Dermis microvascular lymphatic vessel endothelial cell (primary cell): Measurements from ENCODE around the gene C16orf92. TPM values are rescaled to one million over a fixed set of nuclear protein-coding genes. Genes with fewer than 3 reads are reported as not detected.
"Not testable (repeated sequence)": the region's sequence is repeated elsewhere in the genome, so short reads cannot be mapped to it uniquely, and the experiment has no call there.

ENCODE experiments used
- DNase-seq, 2 donors: peaks; one replicate each; pipeline versions ENCODE4 v3.0.0 to v3.0.0-alpha.2; 2010; ENCODE audit warnings: low read depth in 2 of 2
- total RNA-seq: library from RNA; depleted of rRNA; stranded (reverse); fragments of >200 nt; gene quantifications from 2 replicates; pipeline ENCODE4 v1.2.1, GENCODE V29; 2014

C16orf92 gene
- total RNA-seq, 1 donor from 2014 or later = not detected

GRCh38 chr16:30004424-30004776, 18.6 kb upstream of the C16orf92 start:
- DNase-seq = no peak

DNA sequence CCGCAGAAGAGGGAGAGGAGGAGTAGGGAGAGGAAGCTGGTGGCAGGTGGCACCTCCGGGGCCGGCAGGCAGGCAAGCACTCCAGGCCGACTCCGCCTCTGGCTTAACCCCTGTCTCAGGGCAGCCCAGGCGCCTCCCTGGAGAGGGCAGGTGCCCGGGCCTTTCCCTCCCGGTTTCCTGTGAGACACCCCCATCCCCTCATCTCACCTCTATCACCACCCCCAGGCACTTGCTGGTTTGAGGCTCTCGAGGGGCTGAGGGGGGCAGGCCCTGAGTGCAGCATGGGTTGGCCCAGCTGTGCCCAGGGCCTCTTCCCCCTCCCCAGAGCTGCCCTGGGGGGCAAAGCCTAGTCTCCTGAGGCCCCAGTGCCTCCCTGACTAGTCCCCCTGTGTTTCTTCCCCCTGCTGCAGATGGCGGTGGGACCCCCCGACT, 18.2 kb upstream of the C16orf92 start:
- DNase-seq = no peak

- DNase-seq = peak; percentile 25 to 61
Measured at GRCh38 chr16:30005341-30006094, 17.5 kb upstream of the C16orf92 start.

DNA sequence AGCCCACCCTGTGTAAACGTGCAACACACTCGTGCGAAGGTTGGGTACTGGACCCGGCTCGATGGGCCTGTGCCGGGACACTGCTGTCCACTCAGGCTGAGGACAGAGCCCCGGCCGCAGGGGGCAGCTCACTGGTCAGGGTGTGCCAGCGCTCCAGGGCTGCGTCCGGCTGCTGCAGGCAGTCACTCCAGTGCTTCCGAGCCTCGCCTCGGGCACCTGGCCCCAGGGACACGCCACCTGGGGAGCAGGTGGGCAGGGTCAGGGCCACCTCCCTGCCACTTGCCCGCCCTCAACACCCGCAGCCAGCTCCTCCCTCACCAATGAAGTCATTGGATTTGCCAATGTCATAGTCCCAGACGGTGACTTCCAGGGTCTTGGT, 16.9 kb upstream of the C16orf92 start:
- DNase-seq = no peak

GRCh38 chr16:30006659-30007377, 16.2 kb upstream of the C16orf92 start:
- DNase-seq = no peak

- DNase-seq = no peak
Measured at GRCh38 chr16:30007378-30007895, 15.6 kb upstream of the C16orf92 start.

- DNase-seq = no peak
Measured at GRCh38 chr16:30009085-30009862, 13.7 kb upstream of the C16orf92 start.

GRCh38 chr16:30009990-30010843, 12.8 kb upstream of the C16orf92 start:
- no peak for DNase-seq

DNA sequence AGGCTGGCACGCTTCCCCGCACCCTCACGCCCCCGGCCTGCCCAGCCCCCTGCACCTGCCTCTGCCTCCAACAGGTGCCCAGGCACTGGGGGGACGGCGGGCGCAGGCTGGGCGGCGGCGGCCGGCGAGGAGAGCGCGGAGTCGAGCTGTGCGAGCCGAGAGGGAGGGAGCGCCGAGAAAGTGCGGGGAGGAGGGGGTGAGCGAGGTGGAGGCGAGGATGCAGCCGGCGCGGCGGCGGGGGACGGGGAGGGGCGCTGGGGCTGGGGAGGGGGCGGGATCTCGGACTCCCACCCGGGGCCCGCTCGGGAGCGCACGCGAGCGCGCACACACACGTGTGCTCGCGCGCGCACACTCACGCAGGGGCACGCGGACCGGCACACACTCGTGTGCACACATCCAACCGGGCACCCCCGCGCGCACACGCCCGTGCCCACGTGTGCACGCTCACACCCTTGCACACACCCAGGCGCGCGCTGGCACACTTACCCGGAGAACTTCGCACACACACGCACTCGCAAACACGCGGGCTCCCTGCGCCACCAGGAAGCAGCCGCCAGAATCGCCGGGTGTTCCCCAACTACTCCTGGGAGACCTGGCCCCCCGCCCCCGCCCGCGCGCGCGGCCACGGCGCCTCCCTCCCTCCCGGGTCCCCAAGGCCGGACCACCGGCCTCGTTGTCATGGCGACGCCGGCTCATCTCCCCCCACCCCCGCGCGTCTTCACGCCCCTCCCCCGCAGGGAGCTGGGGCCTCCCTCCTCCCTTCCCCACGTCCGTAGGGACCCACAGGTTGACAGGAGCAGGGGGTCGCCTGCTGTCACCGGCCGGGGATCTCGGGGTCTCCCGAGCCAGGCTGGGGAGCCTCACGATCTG, 11.9 kb upstream of the C16orf92 start, which contains the start of gene DOC2A:
DOC2A (minus strand) TSS at position 184 of the 870 bp plus-strand sequence. CDS start 805 bp downstream, outside the sequence.
- no peak for DNase-seq

DNA sequence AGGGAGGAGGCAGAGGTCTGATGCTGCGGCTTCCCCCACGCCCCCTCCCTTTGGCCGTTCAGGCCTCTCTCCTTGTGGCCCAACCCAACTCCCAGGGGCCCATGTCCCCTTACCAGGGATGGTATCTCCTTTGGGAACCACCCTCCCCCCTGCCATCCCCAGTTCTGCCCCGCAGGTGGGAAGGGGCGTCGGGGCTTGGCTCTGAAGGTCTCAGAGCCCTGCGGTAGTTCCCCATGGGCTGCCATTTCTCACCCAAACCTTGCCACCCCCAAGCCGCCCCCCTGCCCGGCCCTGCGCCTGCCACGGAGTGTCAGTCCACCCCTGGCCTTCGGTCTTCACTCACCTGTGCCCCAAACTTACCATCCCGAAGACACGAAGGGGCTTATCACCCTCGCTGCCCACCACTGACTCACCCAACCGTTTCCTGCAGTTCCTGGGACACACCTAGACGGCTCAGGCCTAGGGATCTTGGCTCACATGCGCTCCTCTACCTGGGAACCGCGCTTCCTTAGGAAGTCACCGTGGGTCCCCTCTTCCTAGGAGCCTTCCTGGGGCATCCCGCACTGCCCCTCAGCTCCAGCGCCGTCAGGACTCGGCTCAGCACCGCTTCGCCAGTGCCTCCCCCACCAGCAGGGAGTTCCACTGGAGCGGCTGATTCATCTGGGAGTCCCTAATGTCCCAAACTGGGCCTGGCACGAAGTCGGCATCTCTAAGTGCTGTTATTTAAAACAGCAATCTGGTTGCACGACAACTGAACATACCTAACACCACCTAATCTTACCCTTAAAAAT, 11.1 kb upstream of the C16orf92 start:
- no peak for DNase-seq

DNA sequence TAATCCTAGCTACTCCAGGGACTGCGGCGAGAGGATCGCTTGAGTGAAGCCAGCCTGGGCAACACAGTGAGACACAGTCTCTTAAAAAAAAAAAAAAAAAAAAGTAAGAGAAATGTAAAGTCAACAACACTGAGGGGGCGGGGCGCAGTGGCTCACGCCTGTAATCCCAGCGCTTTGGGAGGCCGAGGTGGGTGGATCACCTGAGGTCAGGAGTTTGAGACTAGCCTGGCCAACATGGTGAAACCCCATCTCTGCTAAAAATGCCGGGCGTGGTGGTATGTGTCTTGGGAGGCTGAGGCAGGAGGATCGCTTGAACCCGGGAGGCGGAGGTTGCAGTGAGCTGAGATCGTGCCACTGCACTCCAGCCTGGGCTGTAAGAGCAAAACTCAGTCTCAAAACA, 10.4 kb upstream of the C16orf92 start:
- not testable (repeated sequence) for DNase-seq

- DNase-seq = not testable (repeated sequence)
Measured at GRCh38 chr16:30015450-30015849, 7.5 kb upstream of the C16orf92 start.

DNA sequence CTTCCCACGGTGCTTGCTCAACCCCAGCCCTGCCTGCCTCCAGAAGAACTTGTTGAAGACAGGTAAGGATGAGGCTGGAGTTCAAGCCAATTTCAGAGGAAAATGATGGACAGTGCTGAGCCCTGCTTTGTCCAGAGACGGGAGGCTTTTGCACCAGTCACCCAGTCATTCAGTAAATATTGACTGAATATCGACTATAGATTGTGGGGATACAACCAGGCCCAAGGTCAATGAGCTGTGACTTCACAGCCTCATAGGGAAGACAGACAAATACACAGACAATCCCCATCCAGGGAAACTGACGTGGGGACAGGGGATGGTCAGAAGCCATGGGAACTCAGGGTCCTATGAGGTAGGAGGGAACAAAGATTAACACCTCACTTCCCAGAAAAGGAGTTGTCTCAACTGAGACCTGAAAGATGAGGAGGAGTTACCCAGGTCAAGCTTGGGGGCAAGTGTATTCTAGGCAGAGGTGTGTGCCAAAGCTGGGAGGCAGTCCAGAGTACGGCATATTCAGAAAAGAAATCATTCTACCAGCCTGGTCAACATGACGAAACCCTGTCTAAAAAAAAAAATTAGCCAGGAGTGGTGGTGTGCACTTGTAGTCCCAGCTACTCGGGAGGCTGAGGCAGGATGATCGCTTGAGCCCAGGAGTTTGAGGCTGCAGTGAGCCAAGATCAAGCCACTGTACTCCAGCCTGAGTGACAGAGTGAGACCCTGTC, 6.3 kb upstream of the C16orf92 start:
- no peak for DNase-seq

DNA sequence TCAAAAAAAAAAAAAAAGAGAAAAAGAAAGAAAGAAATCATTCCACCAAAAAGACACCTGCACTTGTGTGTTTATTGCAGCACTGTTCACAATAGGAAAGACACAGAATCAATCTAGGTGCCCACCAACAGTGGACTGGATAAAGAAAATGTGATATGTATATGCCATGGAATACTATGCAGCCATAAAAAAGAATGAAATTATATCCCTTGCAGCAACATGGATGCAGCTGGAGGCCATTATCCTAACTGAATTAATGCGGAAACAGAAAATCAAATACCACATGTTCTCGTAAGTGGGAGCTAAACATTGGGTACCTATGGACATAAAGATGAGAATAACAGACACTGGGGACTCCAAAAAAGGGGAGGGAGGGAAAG, 5.7 kb upstream of the C16orf92 start:
- no peak for DNase-seq

DNA sequence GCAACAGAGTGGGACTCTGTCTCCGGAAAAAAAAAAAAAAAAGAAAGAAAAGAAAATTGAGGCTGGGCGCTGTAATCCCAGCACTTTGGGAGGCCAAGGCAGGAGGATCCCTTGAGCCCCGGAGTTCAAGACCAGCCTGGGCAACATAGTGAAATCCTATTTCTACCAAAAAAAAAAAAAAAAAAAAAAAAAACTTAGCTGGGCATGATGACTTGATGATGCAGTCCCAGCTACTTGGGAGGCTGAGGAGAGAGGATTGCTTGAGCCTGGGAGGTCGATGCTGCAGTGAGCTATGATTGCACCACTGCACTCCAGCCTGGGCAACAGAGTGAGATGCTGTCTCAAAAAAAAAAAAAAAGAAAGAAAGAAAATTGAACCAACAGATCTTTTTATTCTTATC, 5.1 kb upstream of the C16orf92 start:
- not testable (repeated sequence) for DNase-seq

DNA sequence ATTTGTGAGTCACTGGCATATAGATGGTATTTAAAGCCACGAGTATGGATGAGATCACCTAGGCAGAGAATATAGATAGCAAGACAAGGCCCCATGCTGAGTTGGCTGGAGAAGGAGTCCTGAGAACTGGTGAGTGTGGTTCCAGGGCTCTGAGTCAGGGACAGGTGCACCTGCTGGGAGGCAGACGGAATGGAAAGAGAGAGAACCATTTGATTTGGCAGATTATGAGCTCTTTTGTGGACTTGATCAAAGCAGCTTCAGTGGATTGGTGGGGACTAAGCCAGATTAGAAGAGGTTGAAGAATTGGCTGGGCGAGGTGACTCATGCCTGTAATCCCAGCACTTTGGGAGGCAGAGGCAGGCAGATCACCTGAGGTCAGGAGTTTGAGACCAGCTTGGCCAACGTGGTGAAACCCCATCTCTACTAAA, 4.3 kb upstream of the C16orf92 start:
- no peak for DNase-seq

DNA sequence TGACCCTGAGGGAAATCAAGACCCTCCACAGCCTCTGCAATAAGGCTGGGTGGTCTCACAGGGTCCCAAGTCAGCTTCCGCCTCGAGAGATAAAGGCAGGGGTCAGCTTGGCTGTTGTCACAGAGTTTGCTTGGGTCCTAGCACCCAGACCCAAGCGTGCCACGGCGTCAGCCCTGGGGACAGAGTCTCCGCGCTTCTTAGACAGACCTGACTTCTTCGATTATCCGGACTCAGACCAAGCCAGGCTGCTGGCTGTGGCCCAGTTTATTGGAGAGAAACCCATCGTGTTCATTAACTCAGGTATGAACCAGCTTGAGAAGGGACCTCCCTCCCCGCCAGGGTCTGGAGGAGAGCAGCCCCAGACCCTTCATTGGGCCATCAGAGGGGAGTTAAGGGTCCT, 588 bp downstream of the C16orf92 start:
- no peak for DNase-seq

GRCh38 chr16:30024451-30024850, 1.5 kb downstream of the C16orf92 start:
- no peak for DNase-seq

DNA sequence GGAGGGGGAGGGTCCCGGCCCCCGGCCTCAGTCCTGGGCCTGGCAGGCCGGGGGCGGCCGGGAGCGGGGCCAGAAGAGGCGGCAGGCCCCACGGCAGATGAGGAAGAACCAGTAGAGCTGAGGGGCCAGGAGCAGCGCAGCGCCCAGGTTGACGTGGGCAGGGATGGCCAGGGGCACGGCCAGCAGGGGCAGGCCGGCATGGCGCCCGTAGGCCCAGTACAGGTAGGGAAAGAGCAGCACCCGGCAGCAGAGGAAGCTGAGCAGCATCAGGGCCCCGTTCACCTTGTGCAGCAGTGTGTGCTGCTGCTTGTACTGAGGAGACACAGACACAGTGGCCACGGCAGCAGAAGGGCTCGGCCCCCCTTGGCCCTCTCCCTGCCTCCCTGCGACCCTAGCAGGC, 2.2 kb downstream of the C16orf92 start:
- DNase-seq = no peak
